GM18520 (cell line): ENCODE measurements around the gene NFASC.

Experiments
- ATAC-seq: cut with Tn5 transposase; IDR thresholded peaks from one replicate; pipeline ENCODE4 v1.9.1; 2021; ENCODE audit not compliant: unreplicated experiment

NFASC gene

DNA sequence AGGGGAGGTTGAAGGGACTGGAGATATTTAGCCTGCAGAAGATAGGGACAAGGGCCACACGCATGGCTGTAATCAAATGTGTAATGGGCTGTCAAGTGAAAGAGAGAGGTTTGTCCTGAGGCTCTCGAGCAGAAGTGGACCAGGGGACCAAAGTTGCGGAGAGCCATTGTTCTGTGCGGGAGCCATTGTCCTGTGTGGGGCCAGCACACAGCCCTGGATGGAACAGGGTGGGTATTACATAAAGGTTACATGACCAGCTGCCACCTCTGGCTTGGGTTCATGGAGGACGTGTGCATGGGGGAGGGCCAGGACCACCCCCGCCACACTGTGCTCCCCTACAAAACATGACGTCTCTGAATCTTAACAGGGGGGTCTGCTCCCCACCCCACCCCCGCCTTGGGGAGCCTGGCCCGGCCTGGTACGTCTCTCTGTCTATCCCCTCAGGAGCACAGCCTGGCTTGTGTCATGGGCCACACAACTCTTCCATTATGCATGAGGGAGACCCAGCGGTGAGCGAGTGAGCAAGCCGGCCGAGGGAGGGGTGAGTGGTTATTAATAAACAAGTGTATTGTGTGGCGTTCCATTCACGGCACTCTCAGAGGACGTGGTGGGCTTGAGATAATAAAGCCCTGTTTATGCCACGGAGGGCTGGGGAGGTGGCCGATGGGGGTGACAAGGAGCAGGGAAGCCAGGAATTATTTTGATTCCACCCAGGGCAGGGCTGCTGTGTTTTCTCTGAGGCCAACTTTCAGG, at the start of gene NFASC:
NFASC (plus strand) TSS at position 703 of the 753 bp plus-strand sequence. CDS start 73,454 bp downstream, outside the sequence.
- ATAC-seq, result no peak

DNA sequence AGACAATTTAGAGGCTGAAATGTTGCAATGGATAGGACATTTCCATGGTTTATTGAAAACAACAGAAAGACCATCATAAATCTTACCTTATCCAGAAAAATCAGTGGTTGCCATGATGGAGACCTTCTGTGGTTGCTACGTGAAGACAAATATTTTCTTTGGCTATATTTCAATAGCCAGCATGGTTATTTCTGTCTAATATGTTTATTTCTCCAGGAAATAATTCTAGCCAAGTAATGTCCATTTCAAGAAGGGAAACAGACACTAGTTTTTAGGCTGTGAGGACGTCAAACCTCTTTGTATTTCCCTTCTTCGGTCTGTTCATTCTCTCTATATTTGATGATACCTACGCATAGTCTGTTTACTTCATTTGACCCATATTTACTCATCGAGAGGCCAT, 49.2 kb upstream of the NFASC start:
- no peak for ATAC-seq

DNA sequence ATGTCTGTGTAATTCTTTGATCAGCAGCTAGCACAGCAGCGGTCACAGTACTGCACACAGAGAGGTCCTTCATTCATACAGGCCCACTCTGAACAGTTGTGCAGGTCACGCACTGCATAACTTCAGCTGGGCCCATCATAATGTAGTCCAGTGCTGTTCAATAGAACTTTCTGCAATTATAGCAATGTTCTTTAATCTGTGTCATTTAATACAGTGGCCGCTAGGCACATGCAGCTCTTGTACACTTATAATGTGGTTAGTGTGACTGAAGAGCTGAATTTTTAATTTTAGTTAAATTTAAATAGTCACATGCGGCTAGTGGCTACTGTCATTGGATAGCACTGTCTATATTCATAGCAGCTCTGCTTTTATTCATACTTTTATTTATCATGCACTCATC, 48.7 kb upstream of the NFASC start:
- no peak for ATAC-seq

DNA sequence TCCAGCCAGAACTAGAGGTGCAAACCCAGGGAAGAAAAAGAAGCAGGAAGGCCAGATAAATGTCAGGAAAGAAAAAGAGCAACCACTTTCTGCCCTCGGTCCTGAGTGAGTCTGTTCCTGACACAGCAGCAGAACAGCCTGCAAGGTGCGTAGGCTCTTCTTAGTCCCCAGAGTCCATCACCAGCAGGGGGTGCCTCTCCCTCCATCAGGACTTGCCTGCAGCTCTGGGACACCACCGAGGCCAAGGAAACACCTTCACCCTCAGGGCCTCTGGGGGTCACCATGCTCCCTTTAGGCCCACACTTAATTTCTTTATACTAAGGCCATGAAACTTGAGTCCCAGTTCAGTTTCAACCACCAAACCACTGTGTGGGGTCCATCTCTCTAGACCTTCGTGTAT, 43.7 kb upstream of the NFASC start:
- no peak for ATAC-seq

DNA sequence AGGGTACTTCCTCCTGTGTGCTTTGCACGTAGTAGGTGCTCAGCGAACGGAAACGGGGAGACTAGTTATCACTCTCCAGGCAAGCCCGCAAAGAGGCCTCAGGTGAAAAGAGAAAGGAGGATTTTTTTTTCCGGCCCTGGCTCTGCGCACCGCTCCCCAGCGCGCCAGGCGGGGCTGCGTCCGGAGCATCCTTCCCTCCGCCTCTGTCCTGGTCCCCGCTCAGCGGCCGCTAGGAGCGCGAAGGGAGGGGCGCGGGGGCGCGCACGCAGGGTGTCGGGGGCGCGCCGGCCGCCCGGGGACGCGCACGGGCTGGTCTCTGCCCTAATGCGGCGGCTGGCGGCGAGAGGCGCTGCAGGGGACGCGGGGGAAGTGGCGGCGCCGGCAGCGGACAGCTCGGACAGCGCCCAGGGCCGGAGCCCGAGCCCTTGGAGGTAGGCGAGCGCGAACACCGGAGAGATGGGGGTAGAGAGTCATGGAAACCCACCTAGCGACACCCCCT, 42.3 kb upstream of the NFASC start:
- ATAC-seq, result no peak

DNA sequence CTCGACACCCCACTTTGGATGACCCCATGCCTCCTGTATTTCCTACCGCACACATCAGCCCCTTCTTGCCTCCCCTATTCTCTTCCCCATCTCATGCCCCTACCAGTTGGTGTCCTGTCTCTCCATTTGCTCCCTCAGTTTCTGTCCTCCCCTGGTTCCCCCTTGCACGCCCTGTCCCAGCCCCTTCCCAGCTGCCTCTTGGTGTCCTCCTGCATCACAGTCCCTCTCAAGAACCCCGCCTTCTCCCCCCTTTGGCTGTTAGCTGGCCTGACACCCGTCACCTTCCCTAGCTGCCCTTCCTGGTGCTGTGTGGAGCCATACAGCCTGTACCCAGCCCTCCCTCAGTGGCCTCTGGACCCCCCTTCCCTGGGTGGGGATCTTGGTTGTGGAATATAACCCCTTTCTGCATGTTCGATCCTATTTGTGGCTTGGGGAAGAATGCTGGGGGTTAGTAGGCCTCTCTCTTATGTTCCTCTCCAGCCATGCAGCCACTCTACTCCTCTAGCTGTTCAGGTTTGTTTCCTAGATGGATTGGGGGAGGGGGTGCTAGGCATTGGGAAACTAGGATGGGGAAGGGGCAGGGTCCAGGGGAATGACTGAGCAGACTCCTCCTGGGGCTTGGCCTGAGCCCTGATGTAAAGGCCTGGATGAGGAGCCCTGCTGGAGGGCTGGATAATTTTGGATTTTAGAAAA, 41.4 kb upstream of the NFASC start:
- no peak for ATAC-seq

DNA sequence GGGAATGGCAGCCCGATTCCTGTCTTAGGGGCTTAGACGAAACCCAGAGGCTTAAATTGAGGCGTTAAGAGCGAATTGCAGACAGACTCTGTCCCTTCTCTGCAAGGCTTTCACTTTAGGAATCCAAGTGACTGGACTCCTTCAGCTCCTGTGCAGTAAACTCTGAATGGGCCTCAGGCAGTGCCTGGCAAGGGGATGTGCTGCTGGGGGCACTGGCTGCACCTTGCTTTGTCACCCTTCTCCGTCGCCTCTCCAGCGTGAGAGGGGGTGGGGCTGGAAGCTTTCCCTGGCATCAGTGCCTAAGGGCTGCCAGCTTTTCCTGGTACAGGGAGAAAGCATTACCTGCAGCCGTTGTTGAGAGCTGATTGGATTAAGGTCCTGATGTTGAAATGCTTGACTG, 39.9 kb upstream of the NFASC start:
- no peak for ATAC-seq

DNA sequence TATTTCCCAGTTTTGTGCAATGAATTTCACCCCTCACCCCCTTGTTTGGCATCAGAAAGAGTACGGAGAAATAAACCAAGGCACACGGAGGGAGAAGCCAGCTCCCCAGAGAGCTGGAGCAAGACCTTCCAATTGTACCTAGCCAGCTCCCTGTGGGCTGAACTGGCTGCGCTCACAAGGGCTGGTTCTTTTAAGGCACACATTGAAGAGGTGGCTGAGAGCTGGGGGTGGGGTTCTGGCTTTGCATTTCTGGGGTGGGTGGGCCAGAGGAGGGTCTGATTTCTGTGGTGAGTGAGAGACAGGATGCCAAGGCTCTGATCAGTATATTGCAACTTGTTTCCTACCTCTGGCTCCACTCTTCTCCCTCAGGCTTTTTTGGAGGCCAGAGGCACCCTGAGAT, 39.5 kb upstream of the NFASC start:
- ATAC-seq, result no peak

DNA sequence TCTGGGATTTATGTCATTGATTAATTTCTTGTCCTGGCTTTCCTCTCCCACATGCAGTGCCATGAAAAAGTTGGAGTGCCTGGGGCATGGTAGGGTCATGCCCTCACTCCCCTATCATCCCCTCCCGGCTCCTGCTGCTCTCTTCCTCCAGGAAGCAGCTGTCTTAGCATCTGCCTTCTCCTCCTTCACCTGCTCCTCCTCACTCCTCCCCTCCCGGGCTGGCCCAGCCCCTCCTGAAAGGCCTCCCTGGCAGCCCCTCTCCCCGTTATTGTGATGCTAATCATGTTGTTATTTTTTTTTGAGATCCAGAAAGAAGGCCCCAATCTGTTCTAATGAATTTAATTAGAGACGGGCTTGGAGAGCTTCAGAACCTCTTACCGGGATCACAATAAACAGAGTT, 36.3 kb upstream of the NFASC start:
- ATAC-seq, result no peak

DNA sequence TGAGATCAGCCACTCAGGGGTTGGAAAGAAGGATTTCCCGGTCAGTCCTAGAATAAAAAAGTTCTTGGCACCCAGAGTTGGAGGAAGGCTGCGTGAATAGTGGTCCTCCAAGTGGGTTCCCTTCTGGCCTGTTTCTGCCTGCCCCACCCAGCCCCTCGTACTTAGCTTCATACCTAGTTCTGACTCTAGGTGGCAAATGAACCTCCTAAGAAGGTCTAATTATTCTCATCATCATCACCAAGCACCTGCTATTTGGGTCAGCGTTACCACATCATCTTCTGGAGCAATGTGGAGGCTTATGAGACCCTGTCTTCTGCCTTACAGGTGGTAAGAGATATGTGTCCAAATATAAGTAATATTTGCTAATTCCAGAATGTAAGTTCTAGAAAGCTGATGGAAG, 35.9 kb upstream of the NFASC start:
- ATAC-seq, result no peak

DNA sequence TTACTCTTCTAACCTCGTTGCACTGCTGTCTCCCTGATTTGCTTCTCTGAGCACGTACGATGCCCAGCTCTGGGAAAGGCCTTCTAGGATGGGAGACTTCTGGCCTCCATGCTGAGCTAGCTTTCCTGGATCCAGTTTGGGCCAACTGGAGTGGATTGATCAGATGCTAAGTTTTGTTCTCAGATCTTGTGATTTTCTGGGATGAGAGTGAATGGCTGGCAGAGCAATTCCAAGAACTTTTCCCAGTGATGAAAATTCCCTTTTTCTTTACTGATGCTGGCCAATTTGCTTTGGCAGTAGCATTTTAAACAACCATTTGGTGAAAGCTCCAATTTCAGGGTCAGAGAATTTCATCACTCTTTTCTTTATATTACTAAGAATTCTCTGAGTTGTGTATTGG, 34.9 kb upstream of the NFASC start:
- no peak for ATAC-seq

DNA sequence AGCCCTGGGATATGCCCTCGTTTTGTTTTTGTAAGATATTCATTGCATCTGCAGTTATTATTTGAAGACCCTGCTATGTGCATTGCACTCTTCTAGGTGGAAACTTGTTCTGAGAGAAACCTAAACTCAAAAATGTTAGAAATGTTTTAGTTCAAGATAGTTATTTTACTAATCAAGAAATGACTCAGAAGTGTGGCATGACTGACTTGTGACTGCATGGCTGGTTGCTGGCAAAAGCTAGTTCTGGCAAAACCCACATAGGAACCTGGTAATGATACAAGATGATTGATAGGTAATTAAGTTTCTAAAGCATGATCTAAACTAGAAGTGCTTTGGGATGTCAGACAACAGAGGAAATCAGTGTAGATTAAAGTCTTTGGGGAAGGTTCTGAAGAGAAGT, 33.8 kb upstream of the NFASC start:
- ATAC-seq, result no peak

DNA sequence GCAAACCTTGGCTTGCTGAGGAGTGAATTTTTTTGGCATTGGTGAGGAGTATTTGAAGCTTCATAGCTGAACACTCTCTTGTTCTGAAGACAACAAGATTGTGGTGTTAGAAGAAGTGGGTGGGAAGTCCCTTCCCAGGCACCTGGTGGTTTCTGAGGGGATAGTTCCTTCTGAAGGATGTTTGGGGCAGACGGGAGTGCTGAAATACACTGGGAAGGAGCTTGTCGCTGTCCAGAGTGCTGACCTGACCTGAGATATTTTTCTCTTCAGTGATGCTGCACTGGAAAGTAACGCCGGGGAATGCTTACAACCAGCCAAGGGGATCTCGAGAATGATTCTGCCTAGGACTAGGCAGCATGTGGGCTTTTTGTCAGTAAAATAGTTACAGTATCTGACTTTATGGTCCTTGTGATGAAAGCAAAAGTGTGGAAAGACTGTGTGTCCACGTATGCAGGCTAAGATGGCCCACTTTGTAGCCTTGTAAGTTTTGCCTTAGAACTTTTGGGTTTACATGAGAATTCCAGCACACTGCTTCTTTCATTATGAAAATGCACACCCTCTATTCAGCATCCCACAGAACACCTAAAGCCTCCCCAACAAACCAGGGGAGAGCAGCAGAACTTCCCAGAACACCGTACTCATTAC, 33.1 kb upstream of the NFASC start:
- ATAC-seq, result no peak

DNA sequence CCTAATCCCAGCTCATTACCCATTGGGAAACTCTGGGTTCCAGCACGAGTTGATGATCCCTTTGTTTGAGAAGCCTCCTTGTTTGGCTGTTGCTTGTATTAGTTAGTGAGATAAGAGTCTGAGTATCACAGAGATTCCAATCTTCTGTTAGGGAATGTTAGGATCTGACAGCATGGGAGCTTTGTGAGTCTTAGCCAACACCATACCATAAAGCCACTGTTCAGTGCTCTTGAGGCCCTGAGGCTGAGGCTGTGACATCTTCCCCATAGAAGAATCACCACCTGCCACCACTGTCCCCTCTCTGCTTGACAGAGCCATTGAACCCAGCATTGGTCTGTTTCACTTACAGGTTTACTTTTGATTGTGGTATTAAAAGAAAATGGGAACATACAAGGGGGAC, 29.3 kb upstream of the NFASC start:
- ATAC-seq, result no peak

DNA sequence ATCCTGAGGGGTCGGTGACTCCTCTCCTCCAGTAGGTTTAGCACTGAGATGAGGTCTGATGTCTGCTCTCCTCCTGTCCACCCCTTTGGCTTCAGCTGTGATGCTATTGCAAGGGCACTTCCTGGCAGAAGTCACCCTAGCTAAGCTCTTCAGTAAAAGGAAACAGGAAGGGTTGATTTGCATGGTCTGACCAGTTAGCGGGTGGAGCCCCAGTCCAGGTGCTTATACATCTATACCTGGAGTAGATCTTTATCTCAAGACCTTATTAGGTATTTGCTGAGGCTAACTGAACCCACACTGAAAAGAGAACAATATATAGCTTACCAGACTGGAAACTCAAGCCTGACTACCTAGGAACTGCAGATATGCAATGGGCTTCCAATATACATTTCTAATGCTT, 28.9 kb upstream of the NFASC start:
- ATAC-seq, result no peak

DNA sequence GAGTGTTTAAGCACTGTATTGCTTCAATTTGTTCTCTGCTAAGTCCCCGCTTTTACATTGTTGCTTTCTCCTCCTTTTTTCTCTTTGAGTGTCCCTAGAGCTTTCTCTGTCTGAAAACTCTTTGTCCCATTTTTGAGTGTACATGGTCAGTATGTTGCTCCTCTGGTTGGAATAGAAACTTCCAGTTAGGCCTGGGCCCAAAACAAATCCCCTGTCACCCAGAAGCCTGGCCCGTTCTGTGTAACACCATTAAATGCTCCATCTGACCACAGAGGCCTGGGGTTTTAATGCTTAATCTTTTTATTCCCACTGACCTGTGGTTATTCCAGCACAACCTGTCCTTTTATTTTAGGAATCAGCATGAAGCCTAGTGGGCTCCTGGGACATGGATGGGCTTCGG, 28.3 kb upstream of the NFASC start:
- no peak for ATAC-seq

DNA sequence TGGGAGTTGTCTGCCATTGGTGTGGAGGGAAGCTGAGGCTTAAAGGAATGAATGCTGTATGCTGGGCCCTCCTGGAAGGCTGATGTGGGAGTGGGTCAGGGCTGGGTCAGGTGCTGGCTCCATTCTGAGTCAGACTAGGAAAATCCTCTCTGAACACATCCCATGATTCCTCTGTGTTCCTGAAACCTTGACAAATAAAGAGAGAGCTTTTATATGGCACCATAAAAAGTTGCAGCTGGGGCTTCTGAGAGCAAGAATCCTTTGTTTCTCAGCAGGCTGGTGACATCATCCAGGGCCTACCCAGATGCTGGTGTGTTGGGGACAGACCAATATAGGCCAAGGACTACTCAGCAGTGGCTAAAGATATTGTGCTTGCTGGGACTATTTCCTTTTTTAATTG, 27.8 kb upstream of the NFASC start:
- no peak for ATAC-seq

DNA sequence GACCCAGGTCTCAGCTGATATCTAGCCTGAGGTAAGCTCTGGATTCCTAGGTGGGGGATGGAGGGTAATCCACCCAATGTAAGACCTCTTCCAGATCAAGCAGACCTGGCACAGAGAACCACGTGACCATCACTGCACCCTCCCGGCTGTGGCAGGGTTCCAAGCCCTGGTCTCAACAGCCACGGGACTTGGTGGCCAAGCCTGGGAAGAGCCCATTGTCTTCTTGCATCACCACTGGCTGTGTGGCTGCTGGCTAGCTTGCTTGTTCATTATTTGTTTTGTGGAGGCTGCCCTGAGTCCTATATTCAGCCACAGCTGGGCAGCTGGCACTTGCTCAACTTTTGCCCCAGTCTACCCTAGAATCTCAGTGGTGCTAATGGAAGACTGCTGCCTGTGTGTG, 24.1 kb upstream of the NFASC start:
- no peak for ATAC-seq

DNA sequence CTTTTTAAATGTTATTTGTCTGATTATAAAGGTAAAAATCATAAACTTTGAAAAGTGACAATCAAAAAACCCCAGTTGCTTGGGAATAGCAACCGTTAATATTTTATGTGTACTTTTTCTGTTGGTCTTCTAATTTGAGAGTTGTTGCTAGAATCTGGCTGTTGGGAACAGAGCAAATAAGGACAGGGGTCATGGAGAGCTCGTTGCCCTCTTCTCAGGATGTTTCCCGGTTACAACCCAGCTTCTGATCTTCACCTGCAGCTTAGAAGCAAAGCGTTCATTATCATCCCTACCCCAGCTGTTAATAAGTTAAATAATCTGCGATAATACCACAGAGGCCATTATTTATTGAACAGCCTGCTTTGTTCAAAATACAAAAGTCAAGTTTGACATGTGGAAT, 22.1 kb upstream of the NFASC start:
- ATAC-seq, result no peak

DNA sequence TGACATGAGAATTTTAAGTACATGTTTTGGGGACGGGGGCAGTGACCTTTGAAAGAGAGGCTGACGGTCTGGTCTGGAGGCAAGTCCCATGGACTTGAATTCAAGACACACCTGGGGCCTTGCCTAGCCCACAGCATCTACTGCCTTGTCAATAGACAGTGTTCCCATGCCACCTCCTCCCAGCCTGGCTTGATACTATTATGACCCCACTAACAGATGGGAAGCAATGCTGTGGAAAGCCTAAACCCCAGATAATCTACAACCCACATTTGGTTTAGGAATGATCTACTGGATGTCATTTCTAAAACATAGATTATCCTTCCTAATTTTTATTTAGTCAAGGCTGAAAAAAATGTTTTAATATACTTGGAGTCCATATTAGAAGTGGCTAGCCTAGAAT, 17.8 kb upstream of the NFASC start:
- ATAC-seq, result no peak

DNA sequence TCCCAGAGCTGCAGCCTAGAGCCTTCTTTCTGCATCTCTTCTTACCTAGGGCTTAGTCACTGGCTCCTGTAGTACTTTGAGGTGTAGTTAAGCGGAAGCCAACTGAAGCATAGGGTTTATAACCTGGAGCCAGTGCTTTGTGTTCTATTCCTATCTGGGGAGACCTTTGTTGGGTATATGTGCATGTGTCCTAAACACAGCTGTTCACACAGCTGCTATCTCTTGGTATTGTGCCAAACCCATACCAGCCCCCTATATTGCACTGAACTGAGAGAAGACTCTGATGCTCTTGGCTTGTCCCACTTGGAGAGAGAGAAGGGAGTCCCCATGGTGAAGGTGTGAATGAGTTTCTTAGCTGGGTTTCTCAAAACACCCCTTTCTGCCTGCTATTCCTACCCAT, 17.2 kb upstream of the NFASC start:
- ATAC-seq, result no peak

DNA sequence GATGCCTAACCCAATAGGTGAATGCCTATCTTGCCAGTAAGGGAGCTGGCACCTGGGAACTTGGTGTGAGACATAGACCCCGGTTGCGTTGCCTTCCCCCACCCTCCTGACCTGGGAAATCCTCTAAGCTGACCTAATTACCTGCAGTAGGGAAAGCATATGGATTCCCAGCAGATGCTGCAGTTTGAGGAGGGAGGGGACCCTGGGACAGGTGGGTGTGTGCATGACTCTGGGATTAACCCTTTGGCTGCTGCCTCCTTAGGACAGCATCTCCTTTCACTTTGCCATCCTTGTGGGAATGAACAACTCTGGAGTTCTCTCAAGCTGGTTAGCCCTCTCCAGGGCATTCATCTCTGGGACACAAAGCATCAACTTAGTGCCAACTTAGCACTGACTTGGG, 16.4 kb upstream of the NFASC start:
- no peak for ATAC-seq
